Immature natural killer cell (primary cell): Measurements from ENCODE around the gene ATAD5. TPM values are rescaled to one million over a fixed set of nuclear protein-coding genes. Genes with fewer than 3 reads are reported as not detected.
"Not testable (repeated sequence)": the region's sequence is repeated elsewhere in the genome, so short reads cannot be mapped to it uniquely, and the experiment has no call there.

Source experiments
- DNase-seq, 3 donors: peaks; one replicate each; pipeline ENCODE4 v3.0.0; 2022; ENCODE audit warnings: mixed read lengths in 1 of 3
- H3K27ac Mint-ChIP-seq, 6 donors: one replicate each; pipeline ENCODE4 v1.8.0; 2020; ENCODE audit warnings: mixed read lengths in 6 of 6, mild to moderate bottlenecking in 5 of 6, inconsistent platforms in 4 of 6, moderate library complexity in 3 of 6
- H3K27me3 Mint-ChIP-seq, 3 donors: one replicate each; pipeline ENCODE4 v1.8.0; 2020 to 2021; ENCODE audit warnings: low read depth in 3 of 3, mild to moderate bottlenecking in 3 of 3, mixed read lengths in 3 of 3, moderate library complexity in 3 of 3, inconsistent platforms in 1 of 3
- H3K36me3 Mint-ChIP-seq, 3 donors: one replicate each; pipeline ENCODE4 v1.8.0; 2020; ENCODE audit warnings: mixed read lengths in 3 of 3, inconsistent platforms in 2 of 3, mild to moderate bottlenecking in 2 of 3
- H3K4me1 Mint-ChIP-seq, 2 donors: one replicate each; pipeline ENCODE4 v1.8.0; 2020; ENCODE audit warnings: inconsistent platforms in 2 of 2, mild to moderate bottlenecking in 2 of 2, mixed read lengths in 2 of 2, moderate library complexity in 1 of 2
- H3K4me3 Mint-ChIP-seq, 5 donors: one replicate each; pipeline ENCODE4 v1.8.0; 2020; ENCODE audit warnings: mild to moderate bottlenecking in 5 of 5, mixed read lengths in 5 of 5, inconsistent platforms in 3 of 5, moderate library complexity in 3 of 5
- H3K9me3 Mint-ChIP-seq, 6 donors: one replicate each; pipeline ENCODE4 v1.8.0; 2020; ENCODE audit warnings: mild to moderate bottlenecking in 6 of 6, mixed read lengths in 6 of 6, inconsistent platforms in 4 of 6, moderate library complexity in 3 of 6
- polyA plus RNA-seq, 3 donors: library from polyadenylated mRNA; unstranded; fragments of 300-500 nt; fragmentation: Illumina TruSeq; gene quantifications; one replicate each; pipeline ENCODE4 v1.2.3, GENCODE V29; 2021

The ATAD5 gene
- polyA plus RNA-seq, 3 donors from 2014 or later: 1.7 to 2.5 (median 1.8) TPM

- H3K4me3 Mint-ChIP-seq: peak overlapping the region in 3 of 5 donors; percentile 22 to 45 (median 25)
- peaks cover 0 to 4% (median 0%) of the 10 kb centered on the region in 3 donors for H3K36me3 Mint-ChIP-seq
- peak overlapping the region; percentile 75 to 93 (median 86) for H3K27ac Mint-ChIP-seq
- H3K9me3 Mint-ChIP-seq: no peaks in the 10 kb centered on the region
- H3K27me3 Mint-ChIP-seq: peaks cover 0 to 3% (median 2%) of the 10 kb centered on the region in 3 donors
- DNase-seq: no peak
- peaks cover 62 to 64% of the 10 kb centered on the region in 2 donors for H3K4me1 Mint-ChIP-seq
Measured at GRCh38 chr17:30812218-30813177, 19.3 kb upstream of the ATAD5 start.

- DNase-seq, H3K4me3 Mint-ChIP-seq, H3K27me3 Mint-ChIP-seq, H3K27ac Mint-ChIP-seq, H3K36me3 Mint-ChIP-seq, H3K9me3 Mint-ChIP-seq: not testable (repeated sequence)
- H3K4me1 Mint-ChIP-seq: peaks cover 61 to 62% of the 10 kb centered on the region in 2 donors
Measured at GRCh38 chr17:30814236-30814635, 17.5 kb upstream of the ATAD5 start.

- H3K36me3 Mint-ChIP-seq, H3K27ac Mint-ChIP-seq, H3K4me3 Mint-ChIP-seq, H3K9me3 Mint-ChIP-seq, H3K27me3 Mint-ChIP-seq, DNase-seq: not testable (repeated sequence)
- peaks cover 61 to 62% of the 10 kb centered on the region in 2 donors for H3K4me1 Mint-ChIP-seq
Measured at GRCh38 chr17:30814860-30815259, 16.9 kb upstream of the ATAD5 start.

GRCh38 chr17:30816165-30816564, 15.6 kb upstream of the ATAD5 start:
- Mint-ChIP-seq H3K9me3 (no peaks in the 10 kb centered on the region), H3K27me3 (peaks cover 0 to 2% (median 0%) of the 10 kb centered on the region in 3 donors), H3K4me3 (no peak overlapping the region), H3K27ac (peak overlapping the region in 1 of 6 donors; percentile 88), H3K4me1 (peaks cover 62% of the 10 kb centered on the region in 2 donors), H3K36me3 (peaks cover 0 to 4% (median 4%) of the 10 kb centered on the region in 3 donors)
- DNase-seq: no peak

GRCh38 chr17:30819971-30820705, 11.6 kb upstream of the ATAD5 start:
- Mint-ChIP-seq H3K27ac (peak overlapping the region; percentile 83 to 94 (median 92)), H3K4me3 (peak overlapping the region; percentile 64 to 94 (median 90)), H3K4me1 (peaks cover 67 to 70% of the 10 kb centered on the region in 2 donors), H3K36me3 (peaks cover 0 to 4% (median 4%) of the 10 kb centered on the region in 3 donors), H3K27me3 (peaks cover 0 to 4% (median 3%) of the 10 kb centered on the region in 3 donors), H3K9me3 (no peaks in the 10 kb centered on the region)
- no peak for DNase-seq

GRCh38 chr17:30821871-30822723, 9.7 kb upstream of the ATAD5 start:
- Mint-ChIP-seq H3K27me3 (peaks cover 0 to 4% (median 3%) of the 10 kb centered on the region in 3 donors), H3K4me1 (peaks cover 61 to 65% of the 10 kb centered on the region in 2 donors), H3K4me3 (peak overlapping the region; percentile 90 to 96 (median 93)), H3K36me3 (peaks cover 0 to 4% (median 0%) of the 10 kb centered on the region in 3 donors), H3K9me3 (no peaks in the 10 kb centered on the region), H3K27ac (peak overlapping the region; percentile 83 to 94 (median 92))
- no peak for DNase-seq

- peak in 1 of 3 donors; percentile 31 for DNase-seq
- not testable (repeated sequence) for H3K27me3 Mint-ChIP-seq, H3K9me3 Mint-ChIP-seq, H3K36me3 Mint-ChIP-seq
- Mint-ChIP-seq H3K4me3 (peak overlapping the region; percentile 90 to 96 (median 93)), H3K27ac (peak overlapping the region; percentile 83 to 94 (median 92)), H3K4me1 (peaks cover 59 to 61% of the 10 kb centered on the region in 2 donors)
Measured at GRCh38 chr17:30822919-30823318, 8.8 kb upstream of the ATAD5 start.

GRCh38 chr17:30823421-30823820, 8.3 kb upstream of the ATAD5 start:
- Mint-ChIP-seq H3K27me3 (peaks cover 0 to 4% (median 2%) of the 10 kb centered on the region in 3 donors), H3K4me1 (peaks cover 54 to 56% of the 10 kb centered on the region in 2 donors), H3K36me3 (peaks cover 0 to 4% (median 0%) of the 10 kb centered on the region in 3 donors), H3K27ac (peak overlapping the region; percentile 83 to 94 (median 90)), H3K9me3 (no peaks in the 10 kb centered on the region), H3K4me3 (peak overlapping the region; percentile 90 to 96 (median 93))
- DNase-seq: no peak

- DNase-seq: peak in 2 of 3 donors; percentile 20 to 29
- H3K27me3 Mint-ChIP-seq: peaks cover 0 to 4% (median 2%) of the 10 kb centered on the region in 3 donors
- peak overlapping the region; percentile 90 to 96 (median 93) for H3K4me3 Mint-ChIP-seq
- H3K36me3 Mint-ChIP-seq: no peaks in the 10 kb centered on the region
- peaks cover 48 to 51% of the 10 kb centered on the region in 2 donors for H3K4me1 Mint-ChIP-seq
- no peaks in the 10 kb centered on the region for H3K9me3 Mint-ChIP-seq
- H3K27ac Mint-ChIP-seq: peak overlapping the region; percentile 83 to 94 (median 90)
Measured at GRCh38 chr17:30824002-30824355, 7.8 kb upstream of the ATAD5 start.

GRCh38 chr17:30824356-30825145, 7.2 kb upstream of the ATAD5 start, which contains the start of gene CRLF3:
TSS of gene CRLF3 (minus strand) at chr17:30824692. CDS start at chr17:30824651, 41 bp downstream.
- no peaks in the 10 kb centered on the region for H3K36me3 Mint-ChIP-seq
- H3K27ac Mint-ChIP-seq: peak within 1 kb of the TSS; percentile 83 to 94 (median 90)
- no peaks in the 10 kb centered on the region for H3K9me3 Mint-ChIP-seq
- H3K27me3 Mint-ChIP-seq: peaks cover 1 to 4% (median 2%) of the 10 kb centered on the region in 3 donors
- H3K4me3 Mint-ChIP-seq: peak within 1 kb of the TSS; percentile 90 to 96 (median 93)
- DNase-seq: peak; percentile 87 to 90 (median 90)
- H3K4me1 Mint-ChIP-seq: peaks cover 43 to 45% of the 10 kb centered on the region in 2 donors

GRCh38 chr17:30827082-30827481, 4.7 kb upstream of the ATAD5 start:
- peaks cover 32 to 35% of the 10 kb centered on the region in 2 donors for H3K4me1 Mint-ChIP-seq
- H3K4me3 Mint-ChIP-seq: peak overlapping the region in 1 of 5 donors; percentile 40
- no peaks in the 10 kb centered on the region for H3K36me3 Mint-ChIP-seq
- peaks cover 6 to 14% (median 14%) of the 10 kb centered on the region in 3 donors for H3K27me3 Mint-ChIP-seq
- no peak overlapping the region for H3K27ac Mint-ChIP-seq
- no peaks in the 10 kb centered on the region for H3K9me3 Mint-ChIP-seq
- no peak for DNase-seq

GRCh38 chr17:30829022-30829421, 2.7 kb upstream of the ATAD5 start:
- H3K27me3 Mint-ChIP-seq: peaks cover 11 to 23% (median 12%) of the 10 kb centered on the region in 3 donors
- peak overlapping the region in 2 of 5 donors; percentile 21 to 50 for H3K4me3 Mint-ChIP-seq
- no peaks in the 10 kb centered on the region for H3K36me3 Mint-ChIP-seq
- no peaks in the 10 kb centered on the region for H3K9me3 Mint-ChIP-seq
- no peak for DNase-seq
- H3K27ac Mint-ChIP-seq: no peak overlapping the region
- peaks cover 30 to 32% of the 10 kb centered on the region in 2 donors for H3K4me1 Mint-ChIP-seq
